ENCODE results near the gene CYP21A2.
A peak's percentile ranks its signal among the peaks of the same experiment; 100 is the strongest.
"Not testable (repeated sequence)": the region's sequence is repeated elsewhere in the genome, so short reads cannot be mapped to it uniquely, and the experiment has no call there.

CYP21A2 gene

GRCh38 chr6:32049149-32049548 lies 10.9 kb downstream of the CYP21A2 start:
- not testable (repeated sequence) for H3K9me3 ChIP-seq (ENCODE audit: control insufficient read depth, low read length); H2AK5ac ChIP-seq (ENCODE audit: low read length, severe bottlenecking)

GRCh38 chr6:32049736-32050135 lies 11.5 kb downstream of the CYP21A2 start:
- not testable (repeated sequence) for H3K18ac ChIP-seq (ENCODE audit: low read depth in 1 of 2, low read length in 2 of 2); H3K9ac ChIP-seq (ENCODE audit: low read length); H2BK120ac ChIP-seq (ENCODE audit: low read depth, low read length); H2BK5ac ChIP-seq (ENCODE audit: low read depth, low read length, poor library complexity, severe bottlenecking); H3K9me3 ChIP-seq (ENCODE audit: control insufficient read depth, low read length); H4K91ac ChIP-seq (ENCODE audit: low read length); H3K4me2 ChIP-seq (ENCODE audit: low read length, poor library complexity, severe bottlenecking); DNase-seq; H2AK5ac ChIP-seq (ENCODE audit: low read length, severe bottlenecking); H4K8ac ChIP-seq (ENCODE audit: low read length); H3K27ac ChIP-seq (ENCODE audit: low read length, poor library complexity, severe bottlenecking); H2BK12ac ChIP-seq (ENCODE audit: low read length in 2 of 2); H3K4me3 ChIP-seq (ENCODE audit: insufficient read depth in 1 of 2, low read depth in 1 of 2, low read length in 2 of 2); H2AFZ ChIP-seq (ENCODE audit: low read depth, low read length); H3K14ac ChIP-seq (ENCODE audit: low read length in 2 of 2); H3K79me1 ChIP-seq (replicated peaks; ENCODE audit: low read length, poor library complexity, severe bottlenecking); H3K4ac ChIP-seq (ENCODE audit: low read depth in 1 of 2, low read length in 2 of 2); H2BK15ac ChIP-seq (ENCODE audit: low read depth, poor library complexity, severe bottlenecking); H3K23ac ChIP-seq (ENCODE audit: low read length in 2 of 2)
- WGBS: 96% methylated on average over 5 of the region's 11 CpGs
- H3K4me1 ChIP-seq (ENCODE audit: control insufficient read depth, insufficient read depth, low read depth, low read length): peaks cover 11% of the 10 kb centered on the region
- peaks cover 0 to 34% of the 10 kb centered on the region in 2 experiments for H3K27me3 ChIP-seq (ENCODE audit: control insufficient read depth in 1 of 2, insufficient read depth in 1 of 2, low read length in 2 of 2)
- H3K36me3 ChIP-seq (ENCODE audit: control insufficient read depth in 1 of 2, insufficient read depth in 2 of 2, low read depth in 1 of 2, low read length in 2 of 2): peaks cover 3 to 57% of the 10 kb centered on the region in 2 experiments

More at GRCh38 chr6:32049149-32049548, 10.9 kb downstream of the CYP21A2 start:
- not testable (repeated sequence) for H4K8ac ChIP-seq (ENCODE audit: low read length); H2BK15ac ChIP-seq (ENCODE audit: low read depth, poor library complexity, severe bottlenecking); H3K18ac ChIP-seq (ENCODE audit: low read depth in 1 of 2, low read length in 2 of 2); H3K4me2 ChIP-seq (ENCODE audit: low read length, poor library complexity, severe bottlenecking); H3K14ac ChIP-seq (ENCODE audit: low read length in 2 of 2); H2AFZ ChIP-seq (ENCODE audit: low read depth, low read length); H3K27ac ChIP-seq (ENCODE audit: low read length, poor library complexity, severe bottlenecking); H2BK120ac ChIP-seq (ENCODE audit: low read depth, low read length); H3K79me1 ChIP-seq (replicated peaks; ENCODE audit: low read length, poor library complexity, severe bottlenecking); H3K4ac ChIP-seq (ENCODE audit: low read depth in 1 of 2, low read length in 2 of 2); DNase-seq; H4K91ac ChIP-seq (ENCODE audit: low read length); H3K23ac ChIP-seq (ENCODE audit: low read length in 2 of 2); H2BK5ac ChIP-seq (ENCODE audit: low read depth, low read length, poor library complexity, severe bottlenecking); H2BK12ac ChIP-seq (ENCODE audit: low read length in 2 of 2); H3K4me3 ChIP-seq (ENCODE audit: insufficient read depth in 1 of 2, low read depth in 1 of 2, low read length in 2 of 2)
- 95% methylated on average over 20 of the region's 21 CpGs for WGBS
- H3K27me3 ChIP-seq (ENCODE audit: control insufficient read depth in 1 of 2, insufficient read depth in 1 of 2, low read length in 2 of 2): peaks cover 0 to 29% of the 10 kb centered on the region in 2 experiments
- peaks cover 3 to 51% of the 10 kb centered on the region in 2 experiments for H3K36me3 ChIP-seq (ENCODE audit: control insufficient read depth in 1 of 2, insufficient read depth in 2 of 2, low read depth in 1 of 2, low read length in 2 of 2)
- peaks cover 11% of the 10 kb centered on the region for H3K4me1 ChIP-seq (ENCODE audit: control insufficient read depth, insufficient read depth, low read depth, low read length)
- peak overlapping the region; percentile 83 for H3K9ac ChIP-seq (ENCODE audit: low read length)

- H2BK120ac ChIP-seq (ENCODE audit: low read depth, low read length): no peak overlapping the region
- peaks cover 3 to 65% of the 10 kb centered on the region in 2 experiments for H3K36me3 ChIP-seq (ENCODE audit: control insufficient read depth in 1 of 2, insufficient read depth in 2 of 2, low read depth in 1 of 2, low read length in 2 of 2)
- H3K9ac ChIP-seq (ENCODE audit: low read length): no peak overlapping the region
- no peaks in the 10 kb centered on the region for H3K9me3 ChIP-seq (ENCODE audit: control insufficient read depth, low read length)
- H3K4me3 ChIP-seq (ENCODE audit: insufficient read depth in 1 of 2, low read depth in 1 of 2, low read length in 2 of 2): no peak overlapping the region
- 81% methylated on average over 5 of the region's 5 CpGs for WGBS
- H3K79me1 ChIP-seq (replicated peaks; ENCODE audit: low read length, poor library complexity, severe bottlenecking): no peaks in the 10 kb centered on the region
- no peak overlapping the region for H2BK5ac ChIP-seq (ENCODE audit: low read depth, low read length, poor library complexity, severe bottlenecking)
- H2AK5ac ChIP-seq (ENCODE audit: low read length, severe bottlenecking): no peak overlapping the region
- H4K8ac ChIP-seq (ENCODE audit: low read length): no peak overlapping the region
- H2BK12ac ChIP-seq (ENCODE audit: low read length in 2 of 2): no peak overlapping the region
- H3K18ac ChIP-seq (ENCODE audit: low read depth in 1 of 2, low read length in 2 of 2): no peak overlapping the region
- peaks cover 11% of the 10 kb centered on the region for H3K4me1 ChIP-seq (ENCODE audit: control insufficient read depth, insufficient read depth, low read depth, low read length)
- DNase-seq: no peak
- H2AFZ ChIP-seq (ENCODE audit: low read depth, low read length): no peak overlapping the region
- H3K23ac ChIP-seq (ENCODE audit: low read length in 2 of 2): no peak overlapping the region
- no peak overlapping the region for H3K14ac ChIP-seq (ENCODE audit: low read length in 2 of 2)
- no peak overlapping the region for H3K27ac ChIP-seq (ENCODE audit: low read length, poor library complexity, severe bottlenecking)
- H3K4ac ChIP-seq (ENCODE audit: low read depth in 1 of 2, low read length in 2 of 2): no peak overlapping the region
- H4K91ac ChIP-seq (ENCODE audit: low read length): no peak overlapping the region
- no peak overlapping the region for H2BK15ac ChIP-seq (ENCODE audit: low read depth, poor library complexity, severe bottlenecking)
- peaks cover 0 to 42% of the 10 kb centered on the region in 2 experiments for H3K27me3 ChIP-seq (ENCODE audit: control insufficient read depth in 1 of 2, insufficient read depth in 1 of 2, low read length in 2 of 2)
- no peak overlapping the region for H3K4me2 ChIP-seq (ENCODE audit: low read length, poor library complexity, severe bottlenecking)
These were observed 12.3 kb downstream of the CYP21A2 start for GRCh38 chr6:32050562-32050961.

DNA sequence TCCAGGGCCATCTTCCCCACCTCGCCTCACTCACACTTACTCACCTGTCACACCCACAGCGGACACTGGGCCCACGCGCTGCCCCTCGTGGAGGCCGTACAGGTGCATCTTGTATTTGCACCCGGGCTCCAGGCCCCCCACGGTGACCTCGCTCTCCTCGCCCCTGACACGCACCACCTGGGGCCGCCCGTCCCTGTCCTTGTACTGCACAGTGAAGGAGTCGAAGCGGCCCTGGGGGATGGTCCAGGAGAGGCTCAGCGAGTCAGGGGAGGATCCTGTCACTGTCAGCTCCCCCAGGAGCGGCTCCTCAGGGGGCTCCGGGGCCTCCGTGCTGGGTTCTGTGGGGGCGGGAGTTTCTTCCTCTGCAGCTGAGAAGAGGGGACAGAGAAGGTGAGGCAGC lies 14.4 kb downstream of the CYP21A2 start:
- not testable (repeated sequence) for H3K4ac ChIP-seq (ENCODE audit: low read depth in 1 of 2, low read length in 2 of 2); H3K9me3 ChIP-seq (ENCODE audit: control insufficient read depth, low read length); DNase-seq; H3K4me3 ChIP-seq (ENCODE audit: insufficient read depth in 1 of 2, low read depth in 1 of 2, low read length in 2 of 2); H4K91ac ChIP-seq (ENCODE audit: low read length); H2BK120ac ChIP-seq (ENCODE audit: low read depth, low read length); H3K23ac ChIP-seq (ENCODE audit: low read length in 2 of 2); H3K9ac ChIP-seq (ENCODE audit: low read length); H3K4me1 ChIP-seq (ENCODE audit: control insufficient read depth, insufficient read depth, low read depth, low read length); H3K18ac ChIP-seq (ENCODE audit: low read depth in 1 of 2, low read length in 2 of 2); H2AK5ac ChIP-seq (ENCODE audit: low read length, severe bottlenecking); H3K27ac ChIP-seq (ENCODE audit: low read length, poor library complexity, severe bottlenecking); H3K14ac ChIP-seq (ENCODE audit: low read length in 2 of 2); H3K4me2 ChIP-seq (ENCODE audit: low read length, poor library complexity, severe bottlenecking); H3K79me1 ChIP-seq (replicated peaks; ENCODE audit: low read length, poor library complexity, severe bottlenecking); H2BK5ac ChIP-seq (ENCODE audit: low read depth, low read length, poor library complexity, severe bottlenecking); H2BK12ac ChIP-seq (ENCODE audit: low read length in 2 of 2); H4K8ac ChIP-seq (ENCODE audit: low read length); H2BK15ac ChIP-seq (ENCODE audit: low read depth, poor library complexity, severe bottlenecking); H2AFZ ChIP-seq (ENCODE audit: low read depth, low read length)
- Histone ChIP-seq H3K27me3 (ENCODE audit: control insufficient read depth in 1 of 2, insufficient read depth in 1 of 2, low read length in 2 of 2) (peaks cover 0 to 51% of the 10 kb centered on the region in 2 experiments), H3K36me3 (ENCODE audit: control insufficient read depth in 1 of 2, insufficient read depth in 2 of 2, low read depth in 1 of 2, low read length in 2 of 2) (peaks cover 3 to 75% of the 10 kb centered on the region in 2 experiments)
- WGBS: 87% methylated on average over 20 of the region's 20 CpGs

Measured in mesenchymal stem cell (in vitro differentiated cells and primary cell).